ENCODE measurements around the gene CLDND1. TPM values are rescaled to one million over a fixed set of nuclear protein-coding genes. Genes with fewer than 3 reads are reported as not detected.

Gene CLDND1
- total RNA-seq, 4 donors from 2014 or later = 105 to 202 (median 162) TPM

DNA sequence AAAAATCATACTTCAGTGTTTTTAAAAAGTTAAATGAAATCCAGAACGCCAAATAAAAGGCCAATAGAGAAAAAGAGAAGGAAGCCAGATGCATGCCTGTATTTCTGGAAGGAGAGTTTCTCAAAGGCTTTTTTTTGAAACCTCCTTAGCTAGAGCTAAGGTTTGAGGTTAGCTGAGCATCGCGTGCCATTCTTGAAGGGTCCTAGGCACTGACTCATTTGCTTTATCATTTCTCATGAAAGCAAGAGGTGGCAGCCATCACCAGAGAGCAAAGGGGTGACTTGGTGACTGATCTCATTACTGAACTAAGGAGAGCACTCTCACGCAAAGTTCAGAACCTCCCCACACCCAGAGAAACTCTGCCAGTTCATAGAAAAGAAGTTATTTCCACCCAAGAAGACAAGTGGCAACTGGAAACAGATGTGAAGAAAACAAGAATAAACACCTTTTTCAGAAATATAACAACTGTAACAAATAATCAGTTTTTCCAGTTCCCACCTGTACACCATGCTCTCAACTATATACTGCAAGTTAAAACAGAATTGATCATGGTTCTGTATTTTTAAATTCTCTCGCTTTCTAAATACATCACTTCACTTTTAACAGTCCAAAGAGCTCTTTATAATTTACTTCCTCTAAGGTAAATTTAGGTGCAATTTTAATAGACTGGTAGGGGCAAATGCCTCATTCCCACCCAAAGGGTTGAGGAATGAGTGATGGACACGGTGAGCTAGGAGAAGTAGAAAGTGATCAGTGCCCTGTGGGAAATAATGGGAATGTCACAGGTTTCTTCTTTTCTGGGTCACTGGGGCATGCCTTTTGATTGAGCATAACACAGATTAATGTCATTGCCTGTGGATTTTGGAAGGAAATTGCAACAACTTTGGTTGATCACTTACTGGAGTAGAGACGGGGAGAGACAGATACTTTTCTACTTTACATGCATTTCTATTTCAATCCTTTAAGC, 33.7 kb upstream of the CLDND1 start:
- DNase-seq = no peak
- Histone ChIP-seq H3K4me3 (no peak overlapping the region), H3K27ac (peak overlapping the region; percentile 46 to 70 (median 62)), H3K27me3 (no peaks in the 10 kb centered on the region), H3K9me3 (no peaks in the 10 kb centered on the region), H3K4me1 (peaks cover 0 to 7% (median 0%) of the 10 kb centered on the region in 4 donors), H3K36me3 (no peaks in the 10 kb centered on the region)
- in situ Hi-C loops (cut with MboI; ENCODE audit: low pct_ligation_motif_present in 1 of 4, low pct_unique_long_range_greater_than_20kb in 1 of 4, low sequenced_read_pairs in 3 of 4) = no loop called here
- TF ChIP-seq EP300 (IDR thresholded peaks at IDR 0.05; ENCODE audit: low read depth) = no peak
- TF ChIP-seq POLR2AphosphoS5 (IDR thresholded peaks at IDR 0.05) = no peak
- WGBS, 2 donors (ENCODE audit: low coverage in 1 of 2) = 66 to 86% methylated on average over 6 to 7 of the region's 7 CpGs
- intact Hi-C loops (cut with DNase I; ENCODE audit: low total_unique reads) = no loop called here

DNA sequence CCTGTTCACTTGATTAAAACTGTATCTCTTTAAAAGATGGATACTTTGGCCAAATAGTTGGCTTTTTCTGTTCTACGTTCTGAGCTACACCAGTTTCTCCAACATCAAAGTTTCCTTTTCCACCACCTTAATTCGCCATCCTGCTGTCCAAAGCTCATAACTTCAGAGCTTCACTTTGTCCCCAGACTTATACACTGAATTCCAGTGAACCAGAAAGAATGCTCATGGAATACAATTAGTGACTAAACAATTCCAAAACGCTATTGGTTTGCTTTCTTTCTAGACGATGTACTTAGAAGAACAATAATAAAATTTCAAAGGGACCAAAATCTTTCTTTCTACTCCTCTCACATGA, 32.3 kb upstream of the CLDND1 start:
- Histone ChIP-seq H3K36me3 (no peaks in the 10 kb centered on the region), H3K9me3 (no peaks in the 10 kb centered on the region), H3K27me3 (no peaks in the 10 kb centered on the region), H3K4me1 (peaks cover 0 to 7% (median 0%) of the 10 kb centered on the region in 4 donors), H3K27ac (peak overlapping the region; percentile 46 to 70 (median 57)), H3K4me3 (peak overlapping the region in 1 of 4 donors; percentile 1)
- no peak for DNase-seq
- TF ChIP-seq POLR2AphosphoS5 (IDR thresholded peaks at IDR 0.05) = no peak
- no peak for TF ChIP-seq POLR2A (IDR thresholded peaks at IDR 0.05)
- in situ Hi-C loops (cut with MboI; ENCODE audit: low pct_ligation_motif_present in 1 of 4, low pct_unique_long_range_greater_than_20kb in 1 of 4, low sequenced_read_pairs in 3 of 4) = no loop called here
- 40 to 45% methylated on average over 4 of the region's 4 CpGs for WGBS, 2 donors (ENCODE audit: low coverage in 1 of 2)
- intact Hi-C loops (cut with DNase I; ENCODE audit: low total_unique reads) = no loop called here

DNA sequence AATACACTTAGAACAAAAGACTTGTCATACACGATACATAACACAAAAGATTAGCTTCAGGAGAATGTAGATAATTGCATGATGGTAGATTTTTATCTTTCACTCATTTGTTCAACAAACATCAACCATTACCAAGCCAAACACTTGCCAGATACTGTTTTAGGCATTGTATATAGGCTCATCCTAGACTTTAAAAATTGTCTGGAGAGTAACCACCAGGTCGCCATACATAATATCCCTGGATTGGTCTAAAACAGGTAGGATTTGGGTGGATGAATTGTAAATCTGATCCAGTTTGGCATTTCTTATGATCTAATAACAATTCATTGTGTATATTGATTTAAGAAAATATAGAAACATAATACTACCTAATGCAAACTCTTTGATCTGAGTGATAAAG, 31.9 kb upstream of the CLDND1 start:
- no peaks in the 10 kb centered on the region for H3K36me3 ChIP-seq
- H3K27me3 ChIP-seq = no peaks in the 10 kb centered on the region
- peak overlapping the region; percentile 46 to 70 (median 62) for H3K27ac ChIP-seq
- H3K4me1 ChIP-seq = peaks cover 0 to 7% (median 0%) of the 10 kb centered on the region in 4 donors
- H3K9me3 ChIP-seq = no peaks in the 10 kb centered on the region
- DNase-seq = no peak
- no peak overlapping the region for H3K4me3 ChIP-seq
- intact Hi-C loops (cut with DNase I; ENCODE audit: low total_unique reads) = no loop called here
- in situ Hi-C loops (cut with MboI; ENCODE audit: low pct_ligation_motif_present in 1 of 4, low pct_unique_long_range_greater_than_20kb in 1 of 4, low sequenced_read_pairs in 3 of 4) = no loop called here
- WGBS, 2 donors (ENCODE audit: low coverage in 1 of 2) = 85 to 96% methylated on average over 2 of the region's 2 CpGs
- no peak for TF ChIP-seq POLR2A (IDR thresholded peaks at IDR 0.05)

DNA sequence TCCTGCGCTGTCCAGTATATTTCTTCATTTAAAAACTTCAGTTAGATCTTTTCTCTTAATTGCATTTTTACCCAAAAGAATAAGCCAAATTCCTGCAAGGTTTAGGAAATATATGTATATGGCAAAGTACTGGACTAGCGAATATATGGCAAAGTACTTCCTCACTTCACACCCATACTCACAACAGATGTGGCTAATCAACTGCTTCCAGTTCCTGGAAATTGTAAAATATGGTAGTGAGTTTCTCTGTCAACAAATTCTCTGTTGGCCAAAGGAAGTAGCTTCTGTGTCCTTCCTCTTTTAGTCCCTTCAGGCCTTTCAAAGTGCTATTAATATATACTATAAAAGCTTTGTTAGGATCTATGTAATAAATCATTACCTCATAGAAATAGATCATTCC, 31.1 kb upstream of the CLDND1 start:
- 57 to 74% methylated on average over 2 of the region's 2 CpGs for WGBS, 2 donors (ENCODE audit: low coverage in 1 of 2)
- H3K36me3 ChIP-seq = no peaks in the 10 kb centered on the region
- no peak overlapping the region for H3K4me3 ChIP-seq
- intact Hi-C loops (cut with DNase I; ENCODE audit: low total_unique reads) (no loop called here), in situ Hi-C loops (cut with MboI; ENCODE audit: low pct_ligation_motif_present in 1 of 4, low pct_unique_long_range_greater_than_20kb in 1 of 4, low sequenced_read_pairs in 3 of 4) (no loop called here)
- peaks cover 0 to 7% (median 0%) of the 10 kb centered on the region in 4 donors for H3K4me1 ChIP-seq
- peak overlapping the region; percentile 46 to 70 (median 62) for H3K27ac ChIP-seq
- no peaks in the 10 kb centered on the region for H3K27me3 ChIP-seq
- no peaks in the 10 kb centered on the region for H3K9me3 ChIP-seq
- no peak for TF ChIP-seq POLR2AphosphoS5 (IDR thresholded peaks at IDR 0.05)
- TF ChIP-seq EP300 (IDR thresholded peaks at IDR 0.05; ENCODE audit: low read depth) = no peak
- TF ChIP-seq POLR2A (IDR thresholded peaks at IDR 0.05) = no peak
- TF ChIP-seq, protein P1, sequence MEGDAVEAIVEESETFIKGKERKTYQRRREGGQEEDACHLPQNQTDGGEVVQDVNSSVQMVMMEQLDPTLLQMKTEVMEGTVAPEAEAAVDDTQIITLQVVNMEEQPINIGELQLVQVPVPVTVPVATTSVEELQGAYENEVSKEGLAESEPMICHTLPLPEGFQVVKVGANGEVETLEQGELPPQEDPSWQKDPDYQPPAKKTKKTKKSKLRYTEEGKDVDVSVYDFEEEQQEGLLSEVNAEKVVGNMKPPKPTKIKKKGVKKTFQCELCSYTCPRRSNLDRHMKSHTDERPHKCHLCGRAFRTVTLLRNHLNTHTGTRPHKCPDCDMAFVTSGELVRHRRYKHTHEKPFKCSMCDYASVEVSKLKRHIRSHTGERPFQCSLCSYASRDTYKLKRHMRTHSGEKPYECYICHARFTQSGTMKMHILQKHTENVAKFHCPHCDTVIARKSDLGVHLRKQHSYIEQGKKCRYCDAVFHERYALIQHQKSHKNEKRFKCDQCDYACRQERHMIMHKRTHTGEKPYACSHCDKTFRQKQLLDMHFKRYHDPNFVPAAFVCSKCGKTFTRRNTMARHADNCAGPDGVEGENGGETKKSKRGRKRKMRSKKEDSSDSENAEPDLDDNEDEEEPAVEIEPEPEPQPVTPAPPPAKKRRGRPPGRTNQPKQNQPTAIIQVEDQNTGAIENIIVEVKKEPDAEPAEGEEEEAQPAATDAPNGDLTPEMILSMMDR (IDR thresholded peaks at IDR 0.05) = no peak
- no peak for DNase-seq

DNA sequence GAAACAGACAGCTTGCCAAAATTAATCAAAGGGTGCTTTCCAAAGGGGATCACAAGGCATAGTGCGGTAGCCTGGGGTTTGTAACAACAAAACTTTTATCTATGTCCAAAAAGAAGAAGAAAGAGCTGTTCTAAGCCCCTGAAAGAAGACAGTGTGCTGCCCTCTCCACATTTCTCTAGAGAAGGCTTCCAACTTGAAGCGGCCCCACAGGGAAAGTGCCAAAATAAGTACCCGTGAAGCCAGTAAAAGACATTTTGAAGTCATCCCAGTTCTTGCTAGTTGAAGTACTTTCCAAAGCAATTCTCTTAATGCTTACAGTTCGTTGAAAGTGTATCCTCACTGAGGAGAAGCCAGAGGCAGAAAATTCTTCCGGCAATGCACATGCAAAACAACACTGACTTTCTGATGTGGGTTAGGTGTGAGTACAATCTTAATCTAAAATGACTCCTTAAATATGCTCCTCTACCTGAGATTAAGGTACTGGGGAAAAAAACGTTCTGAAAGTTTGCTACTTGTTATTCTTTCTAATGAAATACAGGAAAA, 30.4 kb upstream of the CLDND1 start:
- 64 to 72% methylated on average over 6 of the region's 6 CpGs for WGBS, 2 donors (ENCODE audit: low coverage in 1 of 2)
- intact Hi-C loops (cut with DNase I; ENCODE audit: low total_unique reads) = no loop called here
- Histone ChIP-seq H3K4me1 (peaks cover 0 to 7% (median 0%) of the 10 kb centered on the region in 4 donors), H3K9me3 (no peaks in the 10 kb centered on the region), H3K27me3 (no peaks in the 10 kb centered on the region), H3K4me3 (no peak overlapping the region), H3K36me3 (no peaks in the 10 kb centered on the region), H3K27ac (peak overlapping the region; percentile 45 to 70 (median 62))
- TF ChIP-seq EP300 (IDR thresholded peaks at IDR 0.05; ENCODE audit: low read depth) (no peak), POLR2A (IDR thresholded peaks at IDR 0.05) (no peak), POLR2AphosphoS5 (IDR thresholded peaks at IDR 0.05) (no peak)
- TF ChIP-seq, protein P1 (IDR thresholded peaks at IDR 0.05) = no peak
- DNase-seq = no peak
- in situ Hi-C loops (cut with MboI; ENCODE audit: low pct_ligation_motif_present in 1 of 4, low pct_unique_long_range_greater_than_20kb in 1 of 4, low sequenced_read_pairs in 3 of 4) = no loop called here

Data from transverse colon (tissue), 4 donors.